NCI-H2081 treated with DMSO at 0.1 percent for 48 hours (cell line): ENCODE measurements around the gene TSPAN12.

Experiments
- DNase-seq: peaks from one replicate; lab custom pipeline; 2025; lab: John Stamatoyannopoulos, UW

The TSPAN12 gene

DNA sequence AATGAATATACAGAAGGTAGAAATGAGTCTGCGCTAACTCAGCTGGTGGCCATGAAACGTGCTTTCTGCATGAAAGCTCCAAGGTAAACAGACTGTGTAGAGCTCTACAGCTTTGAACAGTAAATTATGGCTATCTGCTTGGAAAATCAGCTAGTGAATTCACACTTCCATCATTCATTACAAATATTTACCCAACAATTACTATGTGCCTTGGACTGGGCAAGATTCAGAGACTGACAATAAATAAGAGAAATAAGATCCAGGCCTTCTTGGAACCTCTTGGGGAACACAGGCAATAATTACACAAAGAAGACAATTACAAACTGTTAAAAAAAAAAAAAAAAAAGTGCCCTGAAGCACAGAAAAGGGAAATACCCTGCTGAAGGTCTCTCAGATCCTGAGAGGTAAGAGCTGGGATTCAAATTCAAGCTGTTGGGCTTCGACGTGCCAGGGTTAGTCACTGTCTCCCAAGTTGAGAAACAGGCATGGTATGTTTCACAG lies 15.8 kb downstream of the TSPAN12 start:
- DNase-seq: peak; percentile 89

DNA sequence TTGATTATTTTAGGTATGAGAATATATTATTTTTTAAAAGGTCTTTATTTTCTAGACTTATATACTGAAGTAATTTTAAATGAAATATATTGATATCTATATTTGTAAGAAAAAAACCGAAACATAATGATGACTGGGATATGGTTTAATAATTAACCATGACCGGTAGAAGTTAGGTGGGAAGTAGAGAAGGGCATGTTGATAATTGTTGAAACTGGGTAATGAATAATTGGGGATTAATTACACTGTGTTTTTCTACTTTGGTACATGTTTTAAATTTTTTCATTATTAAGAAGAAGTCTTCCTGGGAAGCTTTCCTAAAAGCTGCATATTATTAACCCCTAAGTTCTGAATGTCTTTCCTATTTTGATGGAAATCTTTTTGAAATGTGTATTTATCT lies 16.3 kb downstream of the TSPAN12 start:
- DNase-seq: no peak

DNA sequence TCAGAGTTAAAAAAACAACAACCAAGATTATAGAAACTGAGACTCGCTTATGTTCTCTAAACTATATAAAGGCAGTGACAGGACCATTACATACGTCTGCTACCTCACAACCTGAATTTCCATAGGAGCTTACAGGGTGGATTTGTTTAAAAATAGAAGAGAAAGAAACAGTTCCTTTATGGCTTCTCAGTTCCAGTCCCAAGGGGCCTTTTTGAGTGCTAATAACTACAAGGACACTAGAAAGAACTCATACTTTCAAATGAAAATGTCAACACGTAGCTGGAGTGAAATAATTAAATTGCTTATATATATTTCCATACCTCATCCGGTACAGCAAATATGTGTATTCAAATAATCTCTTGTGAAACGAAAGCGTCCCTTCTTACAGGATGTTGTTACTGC lies 19.7 kb downstream of the TSPAN12 start:
- DNase-seq: no peak

DNA sequence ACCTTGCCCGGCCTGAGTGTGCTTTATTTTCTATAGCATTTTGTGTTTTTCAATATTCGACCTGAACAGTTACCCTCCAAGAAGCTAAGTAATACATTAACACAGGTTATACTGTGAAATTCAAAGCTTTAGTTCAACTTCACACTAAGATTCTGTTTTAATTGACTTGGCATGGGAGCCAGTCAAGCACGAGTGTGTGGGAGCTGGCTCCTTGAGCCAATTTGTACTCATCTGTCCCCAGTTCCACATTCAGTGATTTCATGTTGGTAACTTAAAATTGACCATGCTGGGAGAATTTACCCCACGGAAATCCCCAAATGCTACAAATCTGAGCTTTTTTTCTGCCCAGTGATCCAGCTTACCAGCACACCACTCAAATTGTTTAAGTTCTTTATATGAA lies 20.3 kb downstream of the TSPAN12 start:
- DNase-seq: no peak

DNA sequence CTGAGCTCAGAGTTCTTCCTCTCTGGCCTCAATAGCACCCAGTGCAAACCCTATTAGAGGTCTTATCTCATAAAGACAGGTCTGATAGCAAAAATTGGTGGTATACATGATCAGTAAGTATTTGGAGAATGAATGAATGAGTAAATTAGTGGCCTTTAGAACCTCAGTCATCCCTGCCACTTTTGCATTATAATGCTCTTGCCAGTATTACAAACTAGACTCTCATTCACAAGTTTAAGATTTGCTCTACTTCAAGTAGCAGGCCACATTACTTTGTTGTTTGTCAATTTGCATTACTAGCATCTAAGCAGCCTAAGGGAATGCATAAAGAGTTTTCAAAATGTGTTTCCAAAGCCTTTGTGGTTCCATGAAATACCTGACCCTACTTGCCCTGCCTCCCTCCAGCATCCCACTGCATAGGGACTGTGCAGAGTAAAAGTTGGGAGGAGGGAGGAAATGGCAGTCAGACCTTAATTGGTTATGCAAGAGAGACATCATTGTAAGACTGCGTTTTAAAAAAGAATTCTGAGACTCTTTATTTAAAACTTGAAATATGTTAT lies 21.3 kb downstream of the TSPAN12 start:
- DNase-seq: no peak

DNA sequence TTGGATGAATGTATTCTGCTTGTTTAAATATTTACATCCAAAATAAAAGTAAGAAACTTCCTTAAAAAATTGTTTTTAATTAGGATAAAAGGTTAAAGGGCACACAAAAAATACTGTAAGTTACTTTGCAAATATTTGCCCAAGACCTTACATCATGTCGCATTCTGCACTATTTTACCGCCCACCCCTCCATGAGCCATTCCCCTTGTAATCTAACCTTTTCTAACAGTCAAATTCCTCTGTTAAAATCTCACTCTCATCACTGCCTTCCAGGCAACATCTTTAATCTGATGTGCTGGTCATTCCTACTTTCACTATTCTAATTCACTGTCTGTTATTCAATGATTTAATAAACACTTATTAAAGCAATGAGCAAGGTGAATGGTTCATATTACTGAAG lies 23.2 kb downstream of the TSPAN12 start:
- DNase-seq: no peak

DNA sequence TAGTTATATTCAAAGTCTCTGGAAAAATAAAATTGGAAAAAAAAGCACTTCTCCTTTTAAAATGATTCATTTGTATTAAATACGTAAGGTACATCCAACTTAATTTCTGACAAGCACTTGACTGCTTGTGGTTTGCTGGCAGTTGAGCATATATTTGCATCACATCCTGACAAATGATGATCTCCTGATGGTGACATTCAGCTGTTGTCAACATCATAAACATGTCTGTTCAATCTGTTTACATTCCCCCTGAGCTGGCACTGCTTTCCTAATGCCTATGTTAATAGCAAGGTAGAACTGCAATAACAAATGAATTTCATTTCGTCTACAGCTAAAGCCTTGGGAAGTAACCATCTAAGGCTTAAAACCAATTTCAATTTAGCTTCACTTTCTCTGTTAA lies 24.4 kb downstream of the TSPAN12 start:
- peak; percentile 57 for DNase-seq

DNA sequence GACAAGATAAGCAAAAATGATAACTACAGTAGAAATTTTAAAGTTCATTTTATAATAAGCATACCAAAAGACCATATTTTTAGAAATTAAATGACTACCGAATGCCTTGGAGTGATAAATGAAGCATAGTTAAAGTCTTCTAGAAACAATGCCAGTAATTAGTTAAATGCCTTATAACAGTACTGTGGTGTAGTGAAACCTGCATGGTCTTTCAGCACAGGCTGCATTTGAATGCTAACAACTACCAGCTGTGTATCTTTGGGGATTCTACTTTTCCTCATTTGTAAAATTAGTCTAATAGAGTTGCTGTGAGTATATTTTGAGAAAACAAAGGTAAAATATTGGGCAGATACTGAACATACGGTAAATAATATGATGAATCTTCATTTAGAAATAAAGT lies 25.1 kb downstream of the TSPAN12 start:
- DNase-seq: no peak

DNA sequence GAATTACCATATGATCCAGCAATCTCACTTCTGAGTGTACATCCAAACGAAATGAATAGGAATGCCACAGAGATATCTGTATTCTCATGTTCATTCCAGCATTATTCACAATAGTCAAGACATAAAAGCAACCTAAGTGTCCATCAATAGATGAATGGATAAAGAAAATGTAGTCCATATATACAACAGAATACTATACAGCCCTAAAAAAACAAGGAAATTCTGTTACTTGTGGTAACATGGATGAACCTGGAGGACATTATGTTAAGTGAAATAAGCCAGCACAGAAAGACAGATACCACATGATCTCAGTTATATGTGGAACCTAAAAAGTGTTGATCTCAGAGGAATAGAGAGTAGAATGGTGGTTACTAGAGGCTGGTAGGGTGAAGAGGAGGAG lies 26.7 kb downstream of the TSPAN12 start:
- DNase-seq: no peak

DNA sequence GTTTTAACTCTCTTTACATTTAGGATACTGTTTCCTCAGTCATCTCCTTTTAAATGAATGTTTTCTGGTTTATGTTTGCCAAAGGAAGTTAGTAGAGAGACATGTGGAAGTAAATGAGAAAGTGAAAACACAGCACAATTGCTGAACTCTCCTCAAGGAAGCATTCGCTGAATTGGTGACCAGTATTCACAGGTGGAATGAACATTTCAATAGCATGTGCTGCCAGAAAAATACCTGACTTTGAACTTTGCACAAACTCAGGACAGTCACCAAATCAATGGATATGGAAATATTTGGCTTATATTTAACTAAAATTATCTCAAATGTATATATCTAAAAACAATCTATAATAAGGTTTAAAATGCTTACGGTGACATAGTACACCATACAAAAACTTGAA lies 28.5 kb downstream of the TSPAN12 start:
- DNase-seq: no peak

DNA sequence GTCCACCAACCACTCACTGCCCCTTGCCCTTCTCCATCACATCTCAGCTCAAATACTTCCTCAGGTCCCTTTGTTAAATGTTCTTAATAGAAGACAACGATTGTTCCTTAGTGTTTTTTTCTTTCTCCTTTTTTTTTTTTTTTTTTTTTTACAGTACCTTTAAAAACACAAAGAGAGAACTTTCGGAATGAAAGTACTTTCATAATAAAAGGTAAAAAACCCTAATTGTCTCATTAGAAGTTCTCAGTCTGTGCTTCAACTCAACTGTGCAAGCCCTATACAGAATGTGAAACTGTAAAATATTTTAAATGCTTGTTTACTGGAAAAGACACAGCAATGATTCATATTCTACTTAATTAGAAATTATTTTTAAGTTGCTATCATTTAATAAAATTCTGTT lies 29.4 kb downstream of the TSPAN12 start:
- DNase-seq: no peak

DNA sequence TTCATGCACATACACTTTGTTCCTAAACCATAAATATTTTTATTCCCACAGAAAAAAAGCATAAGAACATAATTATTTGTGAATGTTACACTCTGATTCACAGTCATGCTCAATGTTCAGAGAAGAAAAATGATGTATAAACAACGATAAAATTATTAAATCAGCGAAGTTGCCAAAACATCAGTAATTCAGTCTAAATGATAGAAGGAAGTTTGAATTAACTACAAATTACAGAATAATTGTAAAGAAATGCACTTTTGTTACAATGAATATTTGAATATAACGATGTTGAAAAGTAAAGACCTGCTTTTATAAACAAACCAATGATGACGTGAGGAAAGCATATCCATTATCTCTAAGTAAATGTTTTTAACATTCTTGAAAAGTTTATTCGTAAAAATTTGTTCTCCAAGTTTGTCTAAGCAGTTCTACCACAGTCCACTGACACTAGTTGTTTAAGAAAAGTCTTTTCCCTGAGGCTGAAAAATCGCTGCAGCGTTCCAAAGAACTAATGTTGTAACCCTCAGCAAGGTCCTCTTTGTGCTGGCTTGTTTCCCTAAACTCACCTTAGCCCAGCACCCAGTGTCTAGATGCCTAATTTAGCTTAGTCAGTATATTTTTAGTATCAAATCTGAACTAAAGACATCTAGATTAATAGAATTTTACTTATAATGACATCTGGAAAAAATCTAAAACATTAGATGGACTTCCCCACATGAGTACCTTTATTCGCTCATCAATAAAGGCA lies 30.4 kb downstream of the TSPAN12 start:
- no peak for DNase-seq

DNA sequence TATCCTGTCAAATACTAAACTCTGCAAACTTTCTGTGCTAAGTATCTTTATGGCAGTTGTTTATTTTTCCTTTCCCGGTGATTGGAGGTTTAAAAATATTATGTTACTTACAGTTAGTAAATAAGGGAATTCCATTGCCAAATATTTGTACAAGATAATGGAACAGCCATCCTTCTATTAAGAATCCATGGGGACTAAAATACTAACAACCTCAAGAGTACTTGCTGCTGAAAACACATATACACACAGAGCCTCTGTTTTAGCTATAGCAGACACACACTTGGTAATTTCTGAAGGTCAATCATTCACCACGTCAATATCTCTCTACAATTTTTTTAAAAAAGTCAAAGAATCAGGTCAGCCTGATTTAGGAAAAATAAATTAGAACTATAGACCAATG lies 32.4 kb downstream of the TSPAN12 start:
- no peak for DNase-seq

DNA sequence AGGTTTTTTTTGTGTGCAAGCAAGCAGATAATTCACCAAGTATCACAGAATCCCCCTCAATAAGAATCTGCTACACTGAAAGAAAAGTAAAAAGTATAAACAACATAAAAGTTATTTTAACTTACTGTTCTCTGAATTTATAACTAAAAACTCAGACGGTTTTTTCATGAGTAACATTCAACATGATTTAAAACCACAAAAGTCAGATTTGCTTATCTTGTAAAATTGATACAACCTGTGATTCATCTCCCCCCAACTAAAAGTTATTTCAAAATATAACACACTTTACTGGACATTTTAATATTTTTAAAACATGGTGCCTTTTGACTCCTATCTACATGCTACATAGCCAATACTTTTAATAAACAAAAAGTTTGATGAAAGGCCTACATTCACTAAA lies 32.8 kb downstream of the TSPAN12 start:
- no peak for DNase-seq

DNA sequence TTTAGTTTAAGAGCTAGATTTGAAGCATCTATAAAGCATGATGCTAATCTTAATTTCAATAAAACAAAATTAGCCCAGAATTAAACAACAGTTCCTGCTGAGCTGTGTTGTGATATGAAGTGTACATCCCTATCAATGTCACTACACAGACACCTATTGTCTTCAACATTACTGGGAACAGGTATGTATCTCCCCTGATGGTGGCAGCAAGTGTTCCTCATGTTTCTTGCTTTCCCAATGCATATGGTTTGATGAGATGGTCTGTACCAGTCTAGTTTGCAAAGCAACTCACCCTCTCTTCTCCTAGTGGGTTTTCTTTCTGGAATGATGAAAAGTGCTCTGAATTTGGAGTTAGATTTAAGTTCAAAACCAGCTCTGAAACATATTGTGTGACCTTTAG lies 38.1 kb downstream of the TSPAN12 start:
- DNase-seq: no peak

DNA sequence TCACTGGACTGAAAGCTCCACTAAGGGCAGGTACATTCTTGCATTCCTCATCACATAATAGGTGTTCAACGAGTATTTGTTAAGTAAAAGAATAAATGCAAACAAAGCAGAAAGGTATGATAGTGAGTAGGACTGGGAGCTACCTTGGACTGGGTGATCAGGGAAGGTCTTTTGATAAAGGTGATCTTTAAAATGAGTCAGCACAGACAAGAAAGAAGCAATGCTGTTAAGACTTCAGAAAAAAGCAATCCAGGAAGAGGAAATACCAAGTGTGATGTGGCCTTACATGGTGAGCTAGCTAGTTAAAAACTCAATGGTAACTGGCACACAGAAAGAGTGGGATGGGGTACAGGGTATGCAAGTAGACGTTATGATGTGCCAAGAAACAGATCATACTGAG lies 40.1 kb downstream of the TSPAN12 start:
- no peak for DNase-seq

DNA sequence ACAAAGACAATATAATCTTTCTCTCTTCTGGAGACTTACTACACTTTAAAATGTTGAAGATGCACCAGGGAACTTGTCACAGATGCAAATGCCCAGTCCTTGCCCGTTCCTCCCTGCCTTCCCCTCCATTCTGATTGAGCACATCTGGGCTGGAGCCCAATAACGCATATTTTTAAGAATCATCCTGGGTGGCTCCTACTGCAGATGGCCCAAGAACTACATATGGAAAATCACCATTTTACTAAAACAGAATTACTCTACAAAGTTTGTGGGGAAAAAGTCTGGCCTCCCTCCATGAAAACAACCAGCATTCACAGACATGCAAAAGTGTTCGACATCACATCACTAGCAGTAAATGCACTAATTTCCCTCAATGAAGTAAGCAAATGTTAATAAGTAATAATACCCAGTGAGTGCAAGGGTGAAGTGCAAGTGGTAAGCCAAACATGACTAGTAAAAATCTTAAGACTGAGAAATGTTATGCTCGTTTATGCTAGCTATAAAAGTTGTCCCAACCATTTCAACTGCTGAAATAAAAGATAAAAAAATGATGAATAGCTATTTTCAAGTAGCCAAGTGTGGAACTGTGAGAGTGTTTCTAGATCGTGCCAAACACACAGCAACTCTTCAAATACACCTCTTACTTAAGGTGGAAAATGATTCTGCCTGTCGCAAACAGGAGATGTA lies 43.5 kb downstream of the TSPAN12 start:
- no peak for DNase-seq

DNA sequence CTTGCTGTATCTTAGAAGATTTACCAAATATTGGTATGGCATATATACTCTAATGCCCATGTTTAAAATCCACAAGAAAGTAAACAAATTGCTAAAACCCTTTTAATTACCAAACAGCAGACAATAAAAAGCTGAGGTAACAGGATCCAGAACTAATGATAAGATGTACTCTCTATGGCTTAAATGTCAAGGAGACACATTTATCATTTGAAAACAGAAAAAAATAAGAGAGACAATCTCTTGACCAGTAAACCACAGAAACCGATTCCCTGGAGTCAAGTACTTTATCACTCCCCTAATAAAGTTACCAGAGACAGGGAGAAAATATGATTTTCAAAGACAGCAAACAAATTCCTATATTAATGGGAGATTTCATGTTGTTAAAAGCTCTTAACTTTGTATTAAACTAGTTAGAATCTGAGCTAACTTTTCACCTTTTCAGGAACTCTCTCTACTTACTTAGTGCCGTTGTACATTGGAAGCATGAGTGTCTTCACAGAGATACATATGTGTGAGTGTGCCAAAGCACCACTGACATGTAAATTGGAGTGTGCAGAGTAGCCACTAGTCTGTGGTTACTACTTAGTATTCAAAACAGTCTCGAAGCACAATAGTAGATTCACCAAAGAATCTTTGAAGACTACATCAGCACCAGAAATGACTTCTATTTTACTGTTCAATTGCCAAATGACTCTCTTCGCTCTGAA lies 44.2 kb downstream of the TSPAN12 start:
- no peak for DNase-seq

DNA sequence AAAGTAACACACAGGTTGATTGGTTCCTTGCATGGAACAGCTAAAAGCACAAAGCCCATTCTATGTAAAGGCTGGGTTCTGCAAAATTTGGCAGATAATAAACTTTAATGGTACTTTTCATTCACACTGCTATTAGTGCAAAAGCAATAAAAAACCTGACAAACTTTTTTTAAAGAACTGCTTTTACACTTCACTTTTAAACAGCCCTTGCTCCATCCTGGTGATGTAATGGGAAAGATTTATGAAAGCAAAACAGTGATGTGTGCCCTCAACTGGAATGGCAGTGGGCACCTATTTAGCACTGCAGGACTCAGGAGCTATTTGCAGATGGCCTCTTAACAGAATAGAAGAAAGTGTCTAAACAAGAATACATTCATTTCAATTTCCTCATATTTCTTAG lies 44.9 kb downstream of the TSPAN12 start:
- no peak for DNase-seq

DNA sequence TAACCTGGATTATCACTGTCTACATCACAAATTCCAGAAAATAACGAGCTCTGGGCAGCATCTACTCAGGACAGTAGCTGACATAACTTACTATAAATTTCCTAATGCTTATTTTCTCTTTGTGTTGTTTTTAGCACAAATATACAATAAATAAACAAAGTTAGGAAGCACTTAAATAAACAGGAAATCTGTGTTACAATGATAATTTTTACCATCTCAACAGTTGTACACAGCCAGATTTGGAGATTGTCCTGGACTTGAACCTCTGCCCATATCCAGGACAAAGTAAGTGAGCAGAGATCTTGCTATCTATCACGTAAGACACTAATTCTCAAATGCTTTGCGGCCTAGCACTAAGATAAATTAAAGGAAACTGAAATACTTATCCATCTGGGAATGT lies 48.7 kb downstream of the TSPAN12 start:
- no peak for DNase-seq

DNA sequence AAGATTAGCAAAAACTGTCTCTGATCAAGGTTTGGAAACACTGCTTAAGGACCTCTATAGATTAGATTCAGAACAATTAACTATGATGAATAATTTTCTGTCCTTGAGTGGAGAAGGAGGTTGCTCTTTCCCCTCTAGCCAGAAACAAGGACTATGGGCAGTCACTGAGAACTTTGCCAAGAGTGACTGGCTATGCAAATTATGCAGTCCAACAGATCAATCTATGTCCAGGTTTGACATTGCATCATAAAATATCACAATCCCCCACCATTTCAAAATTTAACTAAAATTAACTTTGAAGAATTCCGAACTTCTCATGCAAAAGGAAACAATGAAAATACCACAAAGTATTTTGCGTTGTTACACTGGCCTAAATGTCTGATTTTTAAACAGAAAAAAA lies 50.6 kb downstream of the TSPAN12 start:
- DNase-seq: no peak

DNA sequence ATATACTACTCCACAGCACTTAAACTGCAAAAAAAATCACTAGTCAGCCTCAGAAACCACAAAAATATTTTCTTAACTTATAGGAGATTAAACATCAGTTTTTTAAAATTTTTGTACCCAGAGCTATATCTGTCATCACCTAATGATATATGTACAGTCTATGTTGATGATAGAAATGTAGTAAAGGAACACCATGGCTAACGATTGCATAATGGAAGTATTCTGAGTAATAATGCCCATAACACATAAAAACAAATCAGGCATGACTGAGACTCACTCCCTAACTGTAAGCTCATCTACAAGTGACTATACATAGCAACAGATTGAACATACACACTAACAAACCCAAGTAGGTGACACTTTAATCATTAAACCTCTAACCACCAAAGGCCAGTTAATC lies 51.3 kb downstream of the TSPAN12 start:
- no peak for DNase-seq
